Choroid plexus epithelial cell (primary cell): ENCODE data around the gene NLGN1.
A peak's percentile ranks its signal among the peaks of the same experiment; 100 is the strongest.

Experiments used
- DNase-seq: peaks from one replicate; pipeline ENCODE4 v3.0.0-alpha.2; 2010; ENCODE audit warnings: low read depth
- H3K4me3 ChIP-seq: 2 replicates; pipeline ENCODE4 v1.5.1; 2011; ENCODE audit warnings: low read depth, mild to moderate bottlenecking, control low read depth, low read length, moderate library complexity
- TF ChIP-seq, protein P1 (sequence below): conservative IDR thresholded peaks from 2 replicates; pipeline ENCODE4 v1.5.1; 2011; ENCODE audit warnings: low read depth, mild to moderate bottlenecking, control low read depth, inconsistent platforms, low read length, moderate library complexity

The NLGN1 gene

DNA sequence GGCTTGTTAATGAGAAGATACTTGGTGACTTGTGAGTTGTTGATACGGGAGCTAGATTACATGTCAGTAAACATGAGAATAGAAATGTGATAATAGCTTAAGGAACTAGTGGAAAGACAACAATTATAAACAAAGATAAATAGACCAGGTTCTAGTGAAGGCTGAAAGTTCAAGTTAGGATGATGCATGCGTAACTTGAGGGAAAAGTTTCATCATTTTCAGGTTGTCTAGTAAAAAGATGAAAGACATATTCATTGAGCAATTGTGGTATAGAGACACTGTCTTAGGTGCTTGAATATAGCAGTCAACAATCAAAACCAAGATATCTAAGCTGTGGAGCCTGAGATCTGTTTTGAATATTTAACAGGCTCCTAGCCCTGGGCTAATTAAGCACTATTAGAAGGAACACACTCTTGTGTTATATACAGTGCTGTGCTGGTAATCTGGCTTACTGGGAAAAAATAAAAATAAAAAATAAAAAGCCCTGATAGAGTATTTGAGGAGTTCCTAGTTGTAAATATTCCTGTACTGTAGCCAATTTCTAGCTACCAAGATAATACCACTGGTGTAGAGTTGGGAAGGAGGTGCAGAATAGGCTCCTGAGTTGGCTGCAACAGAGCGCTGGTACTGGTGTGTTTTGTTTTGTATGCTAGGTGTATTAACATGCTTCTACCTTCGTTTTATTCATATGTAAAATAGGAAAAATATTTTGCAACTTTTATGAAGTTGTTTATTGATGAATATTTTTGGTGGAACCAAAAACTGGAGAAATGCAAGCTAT is 68.5 kb downstream of the NLGN1 start:
- TF ChIP-seq, protein P1, sequence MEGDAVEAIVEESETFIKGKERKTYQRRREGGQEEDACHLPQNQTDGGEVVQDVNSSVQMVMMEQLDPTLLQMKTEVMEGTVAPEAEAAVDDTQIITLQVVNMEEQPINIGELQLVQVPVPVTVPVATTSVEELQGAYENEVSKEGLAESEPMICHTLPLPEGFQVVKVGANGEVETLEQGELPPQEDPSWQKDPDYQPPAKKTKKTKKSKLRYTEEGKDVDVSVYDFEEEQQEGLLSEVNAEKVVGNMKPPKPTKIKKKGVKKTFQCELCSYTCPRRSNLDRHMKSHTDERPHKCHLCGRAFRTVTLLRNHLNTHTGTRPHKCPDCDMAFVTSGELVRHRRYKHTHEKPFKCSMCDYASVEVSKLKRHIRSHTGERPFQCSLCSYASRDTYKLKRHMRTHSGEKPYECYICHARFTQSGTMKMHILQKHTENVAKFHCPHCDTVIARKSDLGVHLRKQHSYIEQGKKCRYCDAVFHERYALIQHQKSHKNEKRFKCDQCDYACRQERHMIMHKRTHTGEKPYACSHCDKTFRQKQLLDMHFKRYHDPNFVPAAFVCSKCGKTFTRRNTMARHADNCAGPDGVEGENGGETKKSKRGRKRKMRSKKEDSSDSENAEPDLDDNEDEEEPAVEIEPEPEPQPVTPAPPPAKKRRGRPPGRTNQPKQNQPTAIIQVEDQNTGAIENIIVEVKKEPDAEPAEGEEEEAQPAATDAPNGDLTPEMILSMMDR = no peak
- no peak overlapping the region for H3K4me3 ChIP-seq
- DNase-seq = no peak

DNA sequence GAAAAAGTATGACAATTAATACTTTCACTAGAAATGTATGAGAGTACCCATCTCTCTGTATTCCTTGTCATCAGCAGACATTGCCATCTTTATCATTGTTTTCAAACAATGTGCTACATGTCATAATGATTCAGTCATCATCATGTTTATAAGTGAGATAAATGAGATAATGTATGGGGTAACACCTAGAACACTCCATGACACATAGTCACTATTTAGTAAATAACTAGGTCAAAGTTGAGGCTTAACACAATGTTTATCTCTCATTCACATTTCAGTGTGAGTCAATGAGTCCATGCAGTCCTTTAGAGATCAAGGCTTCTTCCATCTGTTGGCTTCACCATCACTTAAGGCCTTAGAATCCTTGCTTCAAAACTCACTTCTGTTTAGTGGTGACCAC is 70.0 kb downstream of the NLGN1 start:
- H3K4me3 ChIP-seq = no peak overlapping the region
- DNase-seq = no peak
- TF ChIP-seq, protein P1 = no peak

DNA sequence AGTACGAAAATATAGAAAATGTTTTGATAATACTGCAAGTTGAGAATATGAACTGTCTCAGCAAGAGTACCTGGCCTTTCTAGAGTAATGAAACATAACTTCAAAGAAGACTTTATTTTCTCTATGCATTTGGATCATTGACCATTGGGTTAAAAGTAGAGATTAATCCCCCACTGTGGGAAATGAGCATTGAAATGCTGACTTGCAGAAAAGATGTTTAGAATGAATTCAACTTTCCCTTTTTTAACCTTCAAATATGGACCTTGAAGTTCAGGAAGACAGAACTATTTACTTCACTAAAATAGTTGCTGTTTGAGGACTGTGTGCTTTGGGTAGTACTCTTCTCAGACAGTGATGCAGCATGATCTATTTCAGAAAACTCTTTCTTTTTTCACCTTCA is 75.7 kb downstream of the NLGN1 start:
- TF ChIP-seq, protein P1 = no peak
- DNase-seq = no peak
- H3K4me3 ChIP-seq = no peak overlapping the region

GRCh38 chr3:173479301-173479700 is 81.8 kb downstream of the NLGN1 start:
- no peak for DNase-seq
- H3K4me3 ChIP-seq = no peak overlapping the region
- TF ChIP-seq, protein P1 = no peak

GRCh38 chr3:173501931-173502489 is 104.5 kb downstream of the NLGN1 start:
- peak; percentile 5 for DNase-seq
- TF ChIP-seq, protein P1 = no peak
- H3K4me3 ChIP-seq = no peak overlapping the region

DNA sequence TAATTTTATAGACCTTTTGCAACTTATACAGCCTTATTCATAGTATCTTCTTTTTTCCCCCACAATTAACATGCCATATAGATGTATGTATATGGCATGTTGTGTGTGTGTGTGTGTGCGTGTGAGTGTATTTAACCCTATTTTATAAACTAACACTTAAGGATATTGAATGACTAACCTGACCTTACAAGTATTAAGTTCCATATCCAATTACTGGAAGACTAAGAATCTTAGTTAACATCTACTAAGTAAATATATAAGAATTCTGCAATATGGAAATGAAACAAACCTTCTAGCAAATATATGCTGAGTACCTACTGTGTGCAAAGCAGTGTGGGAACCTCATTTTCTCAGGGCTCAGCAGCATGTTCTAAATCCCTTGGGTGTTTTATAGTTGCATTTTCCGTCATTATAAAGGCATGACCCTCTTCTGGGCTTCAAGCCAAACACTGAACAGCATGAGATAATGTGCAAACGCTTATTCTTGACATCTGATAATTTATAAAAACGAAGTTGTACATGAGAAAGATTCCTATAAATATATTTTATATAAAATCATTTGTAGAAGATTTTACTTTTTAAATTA is 105.5 kb downstream of the NLGN1 start:
- DNase-seq = peak; percentile 61
- TF ChIP-seq, protein P1 = no peak
- H3K4me3 ChIP-seq = no peak overlapping the region
